Common myeloid progenitor, CD34-positive (primary cell): ENCODE measurements around the gene PTP4A1.

Experiments used
- CTCF ChIA-PET: fragments of 350-600 bp; sonication (Branson Sonifier 250); formaldehyde crosslinking; loops from one replicate; lab custom pipeline; 2021; ENCODE audit warnings: antibody characterized with exemption; lab: Charles Lee
- POLR2A ChIA-PET: fragments of 350-600 bp; sonication (Branson Sonifier 250); formaldehyde crosslinking; loops from one replicate; lab custom pipeline; 2021; ENCODE audit warnings: antibody characterized with exemption; lab: Charles Lee
- DNase-seq, 3 donors: peaks; one replicate each; pipeline versions ENCODE4 v3.0.0 to v3.0.0-alpha.2; 2013
- H3K27ac ChIP-seq, 2 experiments: 1 replicate in 1 of 2; 2 replicates in 1 of 2; pipeline ENCODE4 v1.7.0; 2013; ENCODE audit warnings: inconsistent platforms in 2 of 2, low read length in 2 of 2, mild to moderate bottlenecking in 2 of 2, low read depth in 1 of 2, moderate library complexity in 1 of 2; ENCODE audit not compliant: severe bottlenecking in 2 of 2, insufficient read depth in 1 of 2, poor library complexity in 1 of 2
- H3K27me3 ChIP-seq, 5 experiments: replicated peaks in 2 of 5; 1 replicate in 3 of 5; 2 replicates in 2 of 5; pipeline versions ENCODE4 v1.6.1 to v1.7.0; 2013; ENCODE audit warnings: low read length in 4 of 5, mild to moderate bottlenecking in 2 of 5, moderate library complexity in 2 of 5, inconsistent platforms in 1 of 5; ENCODE audit not compliant: insufficient read depth in 5 of 5, control insufficient read depth in 4 of 5
- H3K36me3 ChIP-seq, 4 experiments: 1 replicate in 2 of 4; 2 replicates in 2 of 4; pipeline versions ENCODE4 v1.6.1 to v1.7.0; 2013; ENCODE audit warnings: low read length in 3 of 4, control low read depth in 1 of 4, mild to moderate bottlenecking in 1 of 4; ENCODE audit not compliant: control insufficient read depth in 4 of 4, insufficient read depth in 4 of 4
- H3K4me1 ChIP-seq, 4 experiments: 1 replicate in 3 of 4; 2 replicates in 1 of 4; pipeline versions ENCODE4 v1.6.1 to v1.7.1; 2013; ENCODE audit warnings: low read length in 3 of 4, mild to moderate bottlenecking in 3 of 4, control low read depth in 1 of 4, inconsistent platforms in 1 of 4, moderate library complexity in 1 of 4; ENCODE audit not compliant: control insufficient read depth in 4 of 4, insufficient read depth in 4 of 4; ENCODE audit errors: control extremely low read depth in 1 of 4
- H3K4me3 ChIP-seq, 7 experiments: 1 replicate in 4 of 7; 2 replicates in 3 of 7; pipeline versions ENCODE4 v1.5.1 to v1.7.0; 2013; ENCODE audit warnings: mild to moderate bottlenecking in 7 of 7, low read length in 6 of 7, moderate library complexity in 6 of 7, inconsistent platforms in 2 of 7, low read depth in 2 of 7, control low read depth in 1 of 7; ENCODE audit not compliant: insufficient read depth in 4 of 7, control insufficient read depth in 1 of 7; ENCODE audit errors: extremely low read depth in 1 of 7
- H3K9me3 ChIP-seq, 5 experiments: 1 replicate in 4 of 5; 2 replicates in 1 of 5; pipeline versions ENCODE4 v1.6.1 to v1.7.1; 2013; ENCODE audit warnings: low read length in 4 of 5, mild to moderate bottlenecking in 2 of 5, inconsistent platforms in 1 of 5, low read depth in 1 of 5, moderate library complexity in 1 of 5; ENCODE audit not compliant: control insufficient read depth in 4 of 5, insufficient read depth in 2 of 5; ENCODE audit errors: control extremely low read depth in 1 of 5
- WGBS: methylation state at CpG from one replicate; pipeline ENCODE4 v1.1.5; 2013; ENCODE audit not compliant: insufficient coverage; 5-methylcytosine and 5-hydroxymethylcytosine counted together

PTP4A1 gene

DNA sequence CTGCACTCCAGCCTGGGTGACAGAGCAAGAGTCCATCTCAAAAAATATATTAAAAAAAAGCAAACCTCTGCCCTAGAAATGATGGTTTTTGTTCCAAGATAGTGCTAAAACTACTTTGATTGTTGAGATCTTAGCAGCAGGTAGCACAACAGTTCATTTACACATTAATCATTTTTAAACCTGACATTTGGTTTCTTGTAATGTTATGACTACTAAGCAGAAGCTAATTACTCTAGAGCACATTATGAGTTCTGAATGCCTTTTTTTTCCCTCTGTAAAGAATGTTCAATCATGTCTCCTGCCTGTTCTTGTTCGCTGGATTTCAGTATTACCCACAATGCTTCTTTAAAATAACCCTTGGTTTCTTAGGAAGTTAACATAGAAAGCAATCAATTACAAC, 38.7 kb downstream of the PTP4A1 start:
- H3K27me3 ChIP-seq = no peaks in the 10 kb centered on the region
- H3K4me1 ChIP-seq = peaks cover 0 to 12% (median 6%) of the 10 kb centered on the region in 4 experiments
- POLR2A ChIA-PET = no interaction called here
- no peaks in the 10 kb centered on the region for H3K36me3 ChIP-seq
- CTCF ChIA-PET = interaction anchor here (2.7 kb wide), 1 partner anchor 13 kb away, joined by 9 read pairs; no protein-coding TSS in a partner anchor
- H3K9me3 ChIP-seq = no peaks in the 10 kb centered on the region
- DNase-seq = no peak
- no CpG with 5 or more reads among the region's 1 CpG for WGBS
- H3K4me3 ChIP-seq = no peak overlapping the region
- H3K27ac ChIP-seq = no peak overlapping the region

DNA sequence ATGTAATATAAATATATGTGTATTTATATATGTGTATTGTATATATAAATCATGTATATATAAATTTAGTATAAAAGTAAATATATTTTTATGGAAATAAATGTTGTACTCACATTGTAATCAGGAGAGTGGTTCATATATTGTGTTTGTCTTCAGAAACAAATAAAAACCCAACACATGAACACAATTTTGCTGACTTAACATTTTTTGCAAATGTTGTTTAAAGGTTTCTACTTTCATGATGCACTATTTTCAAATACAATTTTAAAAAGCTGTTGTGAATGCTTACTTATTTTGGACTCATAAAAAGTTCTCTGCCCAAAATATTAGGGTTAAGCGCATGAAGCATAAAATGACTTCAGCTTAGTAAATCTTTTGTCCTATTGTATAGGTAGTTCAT, 39.3 kb downstream of the PTP4A1 start:
- no peaks in the 10 kb centered on the region for H3K27me3 ChIP-seq
- POLR2A ChIA-PET = no interaction called here
- no peaks in the 10 kb centered on the region for H3K36me3 ChIP-seq
- WGBS = no CpG with 5 or more reads among the region's 1 CpG
- H3K9me3 ChIP-seq = no peaks in the 10 kb centered on the region
- no peak overlapping the region for H3K27ac ChIP-seq
- no peak for DNase-seq
- CTCF ChIA-PET = interaction anchor here (2.7 kb wide), 1 partner anchor 13 kb away, joined by 9 read pairs; no protein-coding TSS in a partner anchor
- peaks cover 0 to 12% (median 6%) of the 10 kb centered on the region in 4 experiments for H3K4me1 ChIP-seq
- H3K4me3 ChIP-seq = no peak overlapping the region

DNA sequence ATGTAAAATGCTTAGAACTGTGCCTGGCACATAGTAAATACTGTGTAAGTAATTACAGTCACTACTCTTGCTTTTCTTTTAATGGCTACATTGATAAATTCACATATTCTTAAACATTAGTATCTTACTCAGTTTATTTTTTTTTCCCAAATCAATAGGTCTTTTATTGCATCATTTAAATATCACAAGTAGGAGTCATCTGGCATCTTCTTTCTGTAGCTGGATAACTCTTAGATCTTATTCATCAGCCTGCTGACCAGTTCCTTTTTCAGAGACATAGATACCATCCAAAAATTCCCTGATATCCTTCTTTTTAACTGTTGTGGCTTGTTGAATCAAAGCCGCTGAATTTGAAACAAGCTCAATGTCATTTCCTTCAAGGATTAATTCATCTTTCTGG, 43.3 kb downstream of the PTP4A1 start:
- ChIA-PET POLR2A (interaction anchor here (0.6 kb wide), 1 partner anchor 47 kb away, joined by 3 read pairs; no protein-coding TSS in a partner anchor), CTCF (no interaction called here)
- no peaks in the 10 kb centered on the region for H3K9me3 ChIP-seq
- no peak for DNase-seq
- no peak overlapping the region for H3K27ac ChIP-seq
- no peak overlapping the region for H3K4me3 ChIP-seq
- peaks cover 0 to 8% (median 6%) of the 10 kb centered on the region in 4 experiments for H3K4me1 ChIP-seq
- 89% methylated on average over 1 of the region's 1 CpG for WGBS
- no peaks in the 10 kb centered on the region for H3K27me3 ChIP-seq
- no peaks in the 10 kb centered on the region for H3K36me3 ChIP-seq
